Lower leg skin (tissue), 3 donors: ENCODE results near the gene NDC80.

Experiments
- CTCF ChIP-seq, 3 donors: fragments of 450-650 bp; IDR thresholded peaks; one replicate each; pipeline ENCODE4 v1.5.1; 2016; ENCODE audit warnings: antibody characterized with exemption in 3 of 3, mild to moderate bottlenecking in 3 of 3, moderate library complexity in 2 of 3
- POLR2A ChIP-seq, 2 donors: fragments of 450-650 bp; IDR thresholded peaks; one replicate each; pipeline ENCODE4 v1.6.1; 2016 to 2017; ENCODE audit warnings: antibody characterized with exemption in 2 of 2, mild to moderate bottlenecking in 1 of 2, moderate library complexity in 1 of 2

- TF ChIP-seq CTCF (IDR thresholded peaks at IDR 0.05) (no peak), POLR2A (IDR thresholded peaks at IDR 0.05) (no peak)
Observed at GRCh38 chr18:2555895-2556294, 15.5 kb upstream of the NDC80 start.
